Measurements from ENCODE around the gene TSEN15. TPM values are rescaled to one million over a fixed set of nuclear protein-coding genes. Genes with fewer than 3 reads are reported as not detected.

TSEN15 gene
- total RNA-seq, 2 experiments from 2014 or later: 44.1 to 44.3 TPM

- no peak for DNase-seq
- Mint-ChIP-seq H3K27me3 (no peaks in the 10 kb centered on the region), H3K27ac (no peak overlapping the region), H3K9me3 (peaks cover 2% of the 10 kb centered on the region), H3K36me3 (no peaks in the 10 kb centered on the region), H3K4me3 (no peak overlapping the region), H3K4me1 (ENCODE audit: low read depth) (peaks cover 4% of the 10 kb centered on the region)
- CTCF ChIA-PET: no interaction called here
- intact Hi-C loops (cut with micrococcal nuclease): no loop called here
- POLR2A ChIA-PET: interaction anchor here (0.6 kb wide), 1 partner anchor 108 kb away, joined by 3 read pairs; no protein-coding TSS in a partner anchor
Measured at GRCh38 chr1:184114818-184115398, 63.4 kb downstream of the TSEN15 start.

- ChIA-PET POLR2A (no interaction called here), CTCF (interaction anchor here (0.6 kb wide), 1 partner anchor 530 kb away, joined by 4 read pairs; no protein-coding TSS in a partner anchor)
- peaks cover 2% of the 10 kb centered on the region for H3K9me3 Mint-ChIP-seq
- intact Hi-C loops (cut with micrococcal nuclease): no loop called here
- no peak overlapping the region for H3K4me3 Mint-ChIP-seq
- no peak for DNase-seq
- no peaks in the 10 kb centered on the region for H3K27me3 Mint-ChIP-seq
- no peaks in the 10 kb centered on the region for H3K4me1 Mint-ChIP-seq (ENCODE audit: low read depth)
- no peak overlapping the region for H3K27ac Mint-ChIP-seq
- peaks cover 1% of the 10 kb centered on the region for H3K36me3 Mint-ChIP-seq
Measured at GRCh38 chr1:184116287-184116686, 64.8 kb downstream of the TSEN15 start.

- intact Hi-C loops (cut with micrococcal nuclease): no loop called here
- CTCF ChIA-PET: no interaction called here
- Mint-ChIP-seq H3K27me3 (no peaks in the 10 kb centered on the region), H3K4me3 (no peak overlapping the region), H3K27ac (no peak overlapping the region), H3K36me3 (peaks cover 1% of the 10 kb centered on the region), H3K9me3 (peaks cover 2% of the 10 kb centered on the region), H3K4me1 (ENCODE audit: low read depth) (no peaks in the 10 kb centered on the region)
- POLR2A ChIA-PET: no interaction called here
- DNase-seq: no peak
Measured at GRCh38 chr1:184118046-184118445, 66.5 kb downstream of the TSEN15 start.

Other genes starting within 250 kb of the TSEN15 start
- gene RGL1, start 246.6 kb upstream of the TSEN15 start, total RNA-seq: 1 to 10 TPM; 1.8 TPM
- gene COLGALT2, start 14.0 kb upstream of the TSEN15 start, total RNA-seq: 1 to 10 TPM; 2.3 to 2.5 TPM